IMR-90 (cell line): ENCODE data around the gene SLC17A9.

Experiments
- BHLHE40 ChIP-seq: fragments of 150-350 bp; IDR thresholded peaks from 2 replicates; pipeline ENCODE4 v1.6.1; 2016; ENCODE audit warnings: mild to moderate bottlenecking, low read depth, low read length
- CTCF ChIP-seq: conservative IDR thresholded peaks from 2 replicates; pipeline ENCODE4 v1.5.1; 2012; ENCODE audit warnings: mild to moderate bottlenecking, low read depth, low read length, improper control_type of control experiment
- MAFK ChIP-seq: IDR thresholded peaks from 2 replicates; pipeline ENCODE4 v1.6.1; 2012; ENCODE audit warnings: low read depth, low read length, improper control_type of control experiment
- POLR2A ChIP-seq: IDR thresholded peaks from 2 replicates; pipeline ENCODE4 v1.6.1; 2012; ENCODE audit warnings: mild to moderate bottlenecking, low read depth, low read length
- RAD21 ChIP-seq: IDR thresholded peaks from 2 replicates; pipeline ENCODE4 v1.6.1; 2012; ENCODE audit warnings: low read length, improper control_type of control experiment
- SMC3 ChIP-seq: fragments of 150-350 bp; IDR thresholded peaks from 2 replicates; pipeline ENCODE4 v1.6.1; 2016; ENCODE audit warnings: low read depth, mild to moderate bottlenecking, antibody characterized with exemption, low read length, moderate library complexity
- USF2 ChIP-seq: fragments of 150-350 bp; IDR thresholded peaks from 2 replicates; pipeline ENCODE4 v1.6.1; 2017; ENCODE audit warnings: mild to moderate bottlenecking, antibody characterized with exemption, low read length, low read depth
- TF ChIP-seq, protein P1 (sequence below): fragments of 150-350 bp; IDR thresholded peaks from 2 replicates; pipeline ENCODE4 v1.6.1; 2016; ENCODE audit warnings: low read depth, mild to moderate bottlenecking, low read length, moderate library complexity, borderline replicate concordance

DNA sequence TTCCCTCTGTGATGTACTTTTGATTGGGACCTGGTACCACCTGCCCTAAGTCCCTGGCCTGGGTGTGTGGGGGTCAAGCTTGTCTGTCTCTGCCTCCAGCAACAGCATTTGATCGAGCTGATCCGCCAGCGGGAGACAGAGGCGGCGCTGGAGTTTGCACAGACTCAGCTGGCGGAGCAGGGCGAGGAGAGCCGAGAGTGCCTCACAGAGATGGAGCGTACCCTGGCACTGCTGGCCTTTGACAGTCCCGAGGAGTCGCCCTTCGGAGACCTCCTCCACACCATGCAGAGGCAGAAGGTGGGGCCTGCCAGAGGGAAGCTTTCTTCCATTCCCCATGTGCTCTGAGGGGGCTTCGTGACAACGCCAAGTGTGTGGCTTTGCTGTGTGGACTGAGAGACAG lies 9.1 kb upstream of the SLC17A9 start:
- TF ChIP-seq CTCF (no peak), POLR2A (no peak), USF2 (no peak), MAFK (no peak), RAD21 (no peak), BHLHE40 (no peak), SMC3 (no peak)
- TF ChIP-seq, protein P1, sequence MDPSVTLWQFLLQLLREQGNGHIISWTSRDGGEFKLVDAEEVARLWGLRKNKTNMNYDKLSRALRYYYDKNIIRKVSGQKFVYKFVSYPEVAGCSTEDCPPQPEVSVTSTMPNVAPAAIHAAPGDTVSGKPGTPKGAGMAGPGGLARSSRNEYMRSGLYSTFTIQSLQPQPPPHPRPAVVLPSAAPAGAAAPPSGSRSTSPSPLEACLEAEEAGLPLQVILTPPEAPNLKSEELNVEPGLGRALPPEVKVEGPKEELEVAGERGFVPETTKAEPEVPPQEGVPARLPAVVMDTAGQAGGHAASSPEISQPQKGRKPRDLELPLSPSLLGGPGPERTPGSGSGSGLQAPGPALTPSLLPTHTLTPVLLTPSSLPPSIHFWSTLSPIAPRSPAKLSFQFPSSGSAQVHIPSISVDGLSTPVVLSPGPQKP = no peak
